HL-60 (cell line): Measurements from ENCODE around the gene SELENOV.

Experiments
- CTCF ChIP-seq: IDR thresholded peaks from one replicate; pipeline ENCODE4 v1.5.1; 2011; ENCODE audit warnings: low read length, control low read depth, inconsistent platforms; ENCODE audit not compliant: insufficient read depth
- GABPA ChIP-seq: IDR thresholded peaks from 2 replicates; pipeline ENCODE4 v1.6.1; 2012; ENCODE audit warnings: low read depth
- POLR2AphosphoS5 ChIP-seq: IDR thresholded peaks from 2 replicates; pipeline ENCODE4 v1.6.1; 2012; ENCODE audit warnings: low read depth

- no peak for TF ChIP-seq POLR2AphosphoS5
- TF ChIP-seq CTCF, result no peak
- TF ChIP-seq GABPA, result no peak
These were observed 27.3 kb downstream of the SELENOV start for GRCh38 chr19:39542206-39542605.
